Sigmoid colon (tissue), 7 donors: ENCODE results near the gene TCF19. TPM values are rescaled to one million over a fixed set of nuclear protein-coding genes. Genes with fewer than 3 reads are reported as not detected.

Source experiments
- DNase-seq: peaks from one replicate; pipeline ENCODE4 v3.0.0-alpha.2; 2019
- H3K27ac ChIP-seq, 4 donors: fragments of 200-600 bp; sonication (generic); one replicate each; pipeline ENCODE4 v1.5.1; 2016 to 2019; ENCODE audit warnings: mild to moderate bottlenecking in 1 of 4
- H3K27me3 ChIP-seq, 3 donors: fragments of 200-600 bp; sonication (generic); one replicate each; pipeline ENCODE4 v1.5.1; 2019; ENCODE audit warnings: mild to moderate bottlenecking in 1 of 3
- H3K36me3 ChIP-seq, 4 donors: fragments of 200-600 bp; sonication (generic); one replicate each; pipeline ENCODE4 v1.5.1; 2016 to 2019
- H3K4me1 ChIP-seq, 4 donors: fragments of 200-600 bp; sonication (generic); one replicate each; pipeline ENCODE4 v1.5.1; 2017 to 2019
- H3K4me3 ChIP-seq, 4 donors: fragments of 200-600 bp; sonication (generic); one replicate each; pipeline ENCODE4 v1.5.1; 2017 to 2019; ENCODE audit warnings: mild to moderate bottlenecking in 2 of 4, moderate library complexity in 1 of 4
- H3K9me3 ChIP-seq, 4 donors: fragments of 200-600 bp in 3 of 4; sonication (generic) in 3 of 4; one replicate each; pipeline versions ENCODE4 v1.5.1 to v1.6.1; 2013 to 2019
- CTCF ChIP-seq, 4 experiments: fragments of 450-650 bp in 3 of 4; fragments of 200-600 bp in 1 of 4; IDR thresholded peaks; one replicate each; pipeline ENCODE4 v1.5.1; 2016 to 2019; ENCODE audit warnings: antibody characterized with exemption in 4 of 4, mild to moderate bottlenecking in 3 of 4, moderate library complexity in 2 of 4
- EP300 ChIP-seq, 4 donors: sonication (generic); formaldehyde crosslinking; IDR thresholded peaks; one replicate each; pipeline ENCODE4 v1.6.1; 2017; ENCODE audit warnings: antibody characterized with exemption in 4 of 4
- POLR2A ChIP-seq, 2 donors: fragments of 450-650 bp; IDR thresholded peaks; one replicate each; pipeline ENCODE4 v1.6.1; 2016; ENCODE audit warnings: antibody characterized with exemption in 2 of 2, mild to moderate bottlenecking in 2 of 2, moderate library complexity in 2 of 2
- POLR2AphosphoS5 ChIP-seq, 4 donors: sonication (generic); formaldehyde crosslinking; IDR thresholded peaks; one replicate each; pipeline ENCODE4 v1.6.1; 2017; ENCODE audit warnings: antibody characterized with exemption in 4 of 4
- WGBS, 2 donors: extraction: QIAGEN DNeasy Blood & Tissue Kit; methylation state at CpG; one replicate each; pipeline ENCODE4 v1.1.7; 2013; 5-methylcytosine and 5-hydroxymethylcytosine counted together
- intact Hi-C: fragments of 100-400 bp; cut with DNase I; formaldehyde crosslinking; loops from one replicate; pipeline ENCODE4 v1.15.1; 2023
- polyA plus RNA-seq, 3 donors: library from polyadenylated mRNA; stranded (reverse); fragments of 200-250 nt; gene quantifications; one replicate each; pipeline ENCODE4 v1.2.3, GENCODE V29; 2013
- total RNA-seq, 4 donors: library from RNA; depleted of rRNA; stranded (reverse); fragments of >200 nt; gene quantifications; one replicate each; pipeline ENCODE4 v1.1.0, GENCODE V29; 2016
- donor health status: healthy with polysubstance abuse.
- donor health status: Bipolar disorder and iron deficiency.
- donor health status: healthy.

TCF19 gene
- total RNA-seq (1 to 10 TPM; 2.6 to 4.6 (median 3.0) TPM), polyA plus RNA-seq (10 to 100 TPM in 1 of 3 donors, 1 to 10 TPM in 2; 3.6 to 11.7 (median 6.2) TPM)

GRCh38 chr6:31158140-31158862, at the start of gene TCF19:
Gene TCF19, plus strand, starts transcription at chr6:31158589. Its CDS starts 881 bp downstream, at chr6:31159470.
- intact Hi-C loops, result no loop called here
- DNase-seq, result peak; percentile 100
- 0% methylated on average over 65 of the region's 65 CpGs for WGBS, 2 donors
- Histone ChIP-seq H3K9me3 (no peaks in the 10 kb centered on the region), H3K4me1 (peaks cover 0 to 24% (median 19%) of the 10 kb centered on the region in 4 donors), H3K4me3 (peak within 1 kb of the TSS; percentile 53 to 76 (median 70)), H3K27me3 (no peaks in the 10 kb centered on the region), H3K27ac (peak within 1 kb of the TSS; percentile 82 to 90 (median 84)), H3K36me3 (peaks cover 0 to 15% (median 0%) of the 10 kb centered on the region in 4 donors)
- TF ChIP-seq EP300 (IDR thresholded peaks at IDR 0.05) (no peak), POLR2AphosphoS5 (IDR thresholded peaks at IDR 0.05) (peak; percentile 10 to 74 (median 40)), CTCF (IDR thresholded peaks at IDR 0.05) (no peak)

- Histone ChIP-seq H3K27me3 (no peaks in the 10 kb centered on the region), H3K36me3 (no peaks in the 10 kb centered on the region), H3K4me3 (no peak overlapping the region), H3K27ac (no peak overlapping the region), H3K4me1 (peaks cover 0 to 24% (median 22%) of the 10 kb centered on the region in 4 donors), H3K9me3 (no peaks in the 10 kb centered on the region)
- no peak for TF ChIP-seq CTCF (IDR thresholded peaks at IDR 0.05)
- no peak for TF ChIP-seq EP300 (IDR thresholded peaks at IDR 0.05)
- no peak for TF ChIP-seq POLR2AphosphoS5 (IDR thresholded peaks at IDR 0.05)
- no peak for TF ChIP-seq POLR2A (IDR thresholded peaks at IDR 0.05)
- 76 to 80% methylated on average over 11 of the region's 11 CpGs for WGBS, 2 donors
- intact Hi-C loops, result no loop called here
- DNase-seq, result no peak
These were observed 47.4 kb upstream of the TCF19 start for GRCh38 chr6:31110825-31111582.

- Histone ChIP-seq H3K4me3 (no peak overlapping the region), H3K27me3 (no peaks in the 10 kb centered on the region), H3K27ac (no peak overlapping the region), H3K4me1 (peaks cover 0 to 31% (median 28%) of the 10 kb centered on the region in 4 donors), H3K36me3 (no peaks in the 10 kb centered on the region), H3K9me3 (no peaks in the 10 kb centered on the region)
- intact Hi-C loops, result no loop called here
- WGBS, 2 donors, result 92% methylated on average over 13 of the region's 13 CpGs
- DNase-seq, result no peak
- TF ChIP-seq POLR2AphosphoS5 (IDR thresholded peaks at IDR 0.05) (no peak), EP300 (IDR thresholded peaks at IDR 0.05) (no peak), POLR2A (IDR thresholded peaks at IDR 0.05) (no peak)
These were observed 46.7 kb upstream of the TCF19 start for GRCh38 chr6:31111712-31112111.

GRCh38 chr6:31112478-31112877, 45.9 kb upstream of the TCF19 start, which contains the start of gene C6orf15:
Gene C6orf15, minus strand, starts transcription at chr6:31112575. Its CDS starts 20 bp downstream, at chr6:31112555.
- Histone ChIP-seq H3K27ac (no peak within 1 kb of the TSS), H3K4me3 (no peak within 1 kb of the TSS), H3K9me3 (no peaks in the 10 kb centered on the region), H3K4me1 (peaks cover 0 to 38% (median 31%) of the 10 kb centered on the region in 4 donors), H3K27me3 (no peaks in the 10 kb centered on the region), H3K36me3 (no peaks in the 10 kb centered on the region)
- TF ChIP-seq EP300 (IDR thresholded peaks at IDR 0.05) (no peak), CTCF (IDR thresholded peaks at IDR 0.05) (no peak), POLR2AphosphoS5 (IDR thresholded peaks at IDR 0.05) (no peak), POLR2A (IDR thresholded peaks at IDR 0.05) (no peak)
- intact Hi-C loops, result no loop called here
- no peak for DNase-seq
- 88 to 95% methylated on average over 5 of the region's 5 CpGs for WGBS, 2 donors
